Measurements from ENCODE around the gene CHAD. TPM values are rescaled to one million over a fixed set of nuclear protein-coding genes. Genes with fewer than 3 reads are reported as not detected.

CHAD gene
- total RNA-seq, 2 donors from 2014 or later = not detected

DNA sequence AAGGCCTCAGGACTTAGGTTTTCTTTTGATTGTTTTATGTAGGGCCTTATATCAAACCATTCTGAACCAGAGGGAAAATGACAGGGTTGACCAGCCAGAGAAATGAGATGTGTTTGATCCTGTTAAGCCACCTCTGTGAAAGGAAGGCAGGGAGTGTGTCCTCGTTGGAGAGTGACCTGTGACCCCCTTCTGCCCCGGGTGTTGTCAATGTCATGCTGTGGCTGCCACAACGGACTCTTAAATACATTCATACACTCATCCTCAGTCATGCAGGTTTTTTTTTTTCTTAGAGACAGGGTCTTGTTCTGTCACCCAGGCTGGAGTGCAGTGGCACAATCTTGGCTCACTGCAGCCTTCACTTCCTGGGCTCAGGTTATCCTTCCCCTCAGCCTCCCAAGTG lies 45.7 kb upstream of the CHAD start:
- DNase-seq (ENCODE audit: low spot score) (no peak), ATAC-seq (ENCODE audit: insufficient number of reproducible peaks, low FRiP score, low read depth) (no peak)
- no peak overlapping the region for H3K27ac ChIP-seq

DNA sequence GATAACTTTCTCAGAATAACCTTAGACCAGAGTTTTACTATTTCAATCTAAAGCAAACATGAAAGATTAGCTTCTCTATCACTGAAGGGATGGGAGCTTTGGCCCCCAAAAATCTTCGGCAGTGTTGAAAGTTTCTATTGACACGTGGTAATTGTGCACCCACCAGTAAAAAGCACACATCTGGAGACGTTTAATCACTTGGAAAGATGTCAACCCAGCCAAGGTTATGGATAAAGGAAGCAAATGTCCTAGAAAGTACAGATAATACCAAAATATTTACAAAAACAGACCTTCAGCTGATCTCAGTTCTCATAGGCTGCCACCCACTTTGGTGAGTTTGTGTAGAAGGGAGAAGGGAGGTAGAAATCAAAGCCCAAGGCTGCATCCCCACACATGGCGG lies 44.8 kb upstream of the CHAD start:
- no peaks in the 10 kb centered on the region for H3K27me3 ChIP-seq (replicated peaks; ENCODE audit: insufficient read depth)
- TF ChIP-seq, protein P1, sequence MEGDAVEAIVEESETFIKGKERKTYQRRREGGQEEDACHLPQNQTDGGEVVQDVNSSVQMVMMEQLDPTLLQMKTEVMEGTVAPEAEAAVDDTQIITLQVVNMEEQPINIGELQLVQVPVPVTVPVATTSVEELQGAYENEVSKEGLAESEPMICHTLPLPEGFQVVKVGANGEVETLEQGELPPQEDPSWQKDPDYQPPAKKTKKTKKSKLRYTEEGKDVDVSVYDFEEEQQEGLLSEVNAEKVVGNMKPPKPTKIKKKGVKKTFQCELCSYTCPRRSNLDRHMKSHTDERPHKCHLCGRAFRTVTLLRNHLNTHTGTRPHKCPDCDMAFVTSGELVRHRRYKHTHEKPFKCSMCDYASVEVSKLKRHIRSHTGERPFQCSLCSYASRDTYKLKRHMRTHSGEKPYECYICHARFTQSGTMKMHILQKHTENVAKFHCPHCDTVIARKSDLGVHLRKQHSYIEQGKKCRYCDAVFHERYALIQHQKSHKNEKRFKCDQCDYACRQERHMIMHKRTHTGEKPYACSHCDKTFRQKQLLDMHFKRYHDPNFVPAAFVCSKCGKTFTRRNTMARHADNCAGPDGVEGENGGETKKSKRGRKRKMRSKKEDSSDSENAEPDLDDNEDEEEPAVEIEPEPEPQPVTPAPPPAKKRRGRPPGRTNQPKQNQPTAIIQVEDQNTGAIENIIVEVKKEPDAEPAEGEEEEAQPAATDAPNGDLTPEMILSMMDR (IDR thresholded peaks at IDR 0.05) = no peak
- no peaks in the 10 kb centered on the region for H3K36me3 ChIP-seq
- no peaks in the 10 kb centered on the region for H3K9me3 ChIP-seq
- peaks cover 6 to 8% of the 10 kb centered on the region in 2 donors for H3K4me1 ChIP-seq (ENCODE audit: control insufficient read depth in 1 of 2, low read depth in 2 of 2)
- no peak overlapping the region for H3K4me3 ChIP-seq
- ATAC-seq (ENCODE audit: insufficient number of reproducible peaks, low FRiP score, low read depth) (no peak), DNase-seq (ENCODE audit: low spot score) (no peak)
- H3K27ac ChIP-seq = no peak overlapping the region

More for the DNA sequence above, 45.7 kb upstream of the CHAD start:
- Histone ChIP-seq H3K36me3 (no peaks in the 10 kb centered on the region), H3K4me3 (no peak overlapping the region), H3K27me3 (replicated peaks; ENCODE audit: insufficient read depth) (no peaks in the 10 kb centered on the region), H3K9me3 (no peaks in the 10 kb centered on the region), H3K4me1 (ENCODE audit: control insufficient read depth in 1 of 2, low read depth in 2 of 2) (no peaks in the 10 kb centered on the region)
- TF ChIP-seq, protein P1 (IDR thresholded peaks at IDR 0.05) = no peak

DNA sequence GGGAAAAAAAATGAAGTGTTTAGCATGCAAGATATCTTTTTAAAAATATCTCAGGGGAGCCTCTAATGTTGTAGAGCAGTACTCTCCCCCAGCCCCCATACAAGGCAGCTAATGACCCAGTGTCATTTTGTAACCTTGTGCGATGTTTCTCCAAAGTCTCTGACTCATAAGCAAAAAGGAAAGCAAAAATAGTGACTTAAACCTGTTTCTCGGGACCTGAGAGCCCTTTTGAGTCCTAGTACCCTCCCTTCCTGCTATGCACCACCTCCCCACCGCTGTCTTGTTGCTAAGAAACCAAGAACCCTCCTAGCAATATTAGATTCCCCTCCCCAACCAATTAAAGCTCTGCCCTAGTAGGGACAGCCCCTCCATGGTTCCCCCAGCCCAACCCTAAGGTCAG lies 42.4 kb upstream of the CHAD start:
- TF ChIP-seq, protein P1 (IDR thresholded peaks at IDR 0.05) = no peak
- Histone ChIP-seq H3K27me3 (replicated peaks; ENCODE audit: insufficient read depth) (no peaks in the 10 kb centered on the region), H3K4me1 (ENCODE audit: control insufficient read depth in 1 of 2, low read depth in 2 of 2) (peaks cover 6 to 14% of the 10 kb centered on the region in 2 donors), H3K9me3 (no peaks in the 10 kb centered on the region), H3K4me3 (no peak overlapping the region), H3K27ac (no peak overlapping the region), H3K36me3 (no peaks in the 10 kb centered on the region)
- ATAC-seq (ENCODE audit: insufficient number of reproducible peaks, low FRiP score, low read depth) (no peak), DNase-seq (ENCODE audit: low spot score) (no peak)

DNA sequence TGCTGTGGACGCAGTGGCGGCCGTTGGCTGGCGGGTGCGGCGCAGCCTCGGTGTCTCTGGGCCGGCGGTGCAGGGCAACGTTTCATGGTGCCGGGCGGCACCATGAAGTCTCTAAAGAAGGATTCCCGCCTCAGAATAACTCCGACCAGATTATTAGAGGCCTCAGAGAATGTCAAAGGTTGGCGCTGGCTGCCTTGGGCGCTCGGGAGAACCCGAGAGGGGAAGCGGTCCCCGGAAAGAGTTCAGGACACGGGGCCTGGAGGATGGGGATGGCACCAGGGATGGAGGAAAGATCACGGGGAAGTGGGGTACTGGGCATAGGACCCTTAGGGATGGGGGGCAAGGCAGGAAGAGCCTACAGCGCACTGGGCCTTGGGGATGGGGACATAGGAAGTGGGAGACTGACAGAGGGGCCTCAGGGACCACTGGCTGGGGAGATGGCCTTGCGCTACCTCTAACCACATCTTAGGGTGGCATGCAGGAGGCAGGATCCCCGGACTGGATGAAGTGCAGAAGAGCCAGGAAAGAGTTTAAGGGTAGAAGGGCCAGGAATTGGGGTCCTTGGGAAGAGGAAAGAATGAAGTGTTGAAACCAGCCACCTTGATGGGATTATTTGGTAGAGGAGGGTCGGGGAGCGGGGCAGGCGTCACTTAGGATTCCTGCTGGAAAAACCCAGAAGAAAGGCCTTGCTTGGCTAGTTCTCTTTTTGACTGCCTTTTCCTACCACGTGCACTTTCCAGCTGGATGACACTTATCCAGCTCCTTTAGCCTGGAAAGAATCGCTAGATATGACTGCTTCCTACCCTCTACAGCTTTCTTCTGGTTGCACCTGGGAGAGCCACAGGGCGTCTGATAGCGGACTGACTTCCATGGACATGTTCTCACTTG lies 40.1 kb upstream of the CHAD start:
- Histone ChIP-seq H3K9me3 (no peaks in the 10 kb centered on the region), H3K4me3 (peak overlapping the region; percentile 76), H3K27ac (peak overlapping the region; percentile 53 to 61), H3K36me3 (no peaks in the 10 kb centered on the region), H3K4me1 (ENCODE audit: control insufficient read depth in 1 of 2, low read depth in 2 of 2) (peaks cover 6 to 14% of the 10 kb centered on the region in 2 donors), H3K27me3 (replicated peaks; ENCODE audit: insufficient read depth) (no peaks in the 10 kb centered on the region)
- TF ChIP-seq, protein P1 (IDR thresholded peaks at IDR 0.05) = no peak
- no peak for DNase-seq (ENCODE audit: low spot score)
- ATAC-seq (ENCODE audit: insufficient number of reproducible peaks, low FRiP score, low read depth) = peak; percentile 15

DNA sequence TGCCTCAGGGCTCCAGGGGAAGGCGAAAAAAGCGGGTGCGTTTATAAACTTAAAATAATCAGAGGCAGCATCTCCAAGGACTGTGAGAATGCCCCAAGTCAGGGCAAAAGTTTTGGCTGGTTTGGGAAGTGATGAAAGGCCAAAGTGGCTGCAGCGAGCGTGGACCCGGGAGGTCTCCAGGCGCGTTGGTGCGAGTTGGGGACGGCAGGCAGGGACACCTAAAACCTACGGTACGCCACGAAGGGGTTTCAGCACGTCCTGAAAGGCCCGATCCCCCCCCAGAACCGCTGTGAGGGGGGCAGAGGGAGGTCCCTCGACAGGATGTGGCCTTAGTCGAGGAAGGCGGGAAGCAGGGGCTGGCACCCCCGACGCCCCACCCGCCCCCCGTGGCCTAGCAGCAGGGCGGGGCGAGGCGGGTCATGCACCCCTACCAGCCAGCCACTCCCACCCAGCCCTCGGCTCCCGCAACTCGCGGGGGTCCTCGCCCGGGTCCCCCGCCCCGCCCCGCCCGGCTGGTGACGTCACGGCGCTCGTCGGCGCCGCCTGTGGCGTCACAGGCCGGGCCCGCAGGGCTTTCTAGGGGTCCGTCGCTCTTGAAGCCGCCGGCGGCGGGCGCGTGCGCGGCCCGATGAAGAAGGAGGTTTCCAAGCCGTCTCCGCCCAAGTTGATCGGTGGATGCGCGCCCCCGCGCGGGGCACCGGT lies 39.3 kb upstream of the CHAD start, which contains the start of gene MYCBPAP:
Gene MYCBPAP (plus strand): TSS at position 569 of the 702 bp plus-strand sequence. CDS start 236 bp downstream, outside the sequence.
- no peaks in the 10 kb centered on the region for H3K9me3 ChIP-seq
- no peaks in the 10 kb centered on the region for H3K27me3 ChIP-seq (replicated peaks; ENCODE audit: insufficient read depth)
- ATAC-seq (ENCODE audit: insufficient number of reproducible peaks, low FRiP score, low read depth) (peak; percentile 53), DNase-seq (ENCODE audit: low spot score) (peak; percentile 43)
- peak within 1 kb of the TSS; percentile 53 to 61 for H3K27ac ChIP-seq
- H3K4me3 ChIP-seq = peak within 1 kb of the TSS; percentile 76
- H3K4me1 ChIP-seq (ENCODE audit: control insufficient read depth in 1 of 2, low read depth in 2 of 2) = peaks cover 6 to 14% of the 10 kb centered on the region in 2 donors
- H3K36me3 ChIP-seq = no peaks in the 10 kb centered on the region
- TF ChIP-seq, protein P1 (IDR thresholded peaks at IDR 0.05) = peak; percentile 26

All from thoracic aorta (tissue), 2 donors.